H1 (cell line): Measurements from ENCODE around the gene IFTAP. TPM values are rescaled to one million over a fixed set of nuclear protein-coding genes. Genes with fewer than 3 reads are reported as not detected.

Experiments
- CTCF ChIA-PET: fragments of 300-600 bp; sonication (Branson Sonifier 250); formaldehyde crosslinking; loops from one replicate; lab custom pipeline; 2021; ENCODE audit not compliant: partially characterized antibody; lab: Charles Lee
- POLR2A ChIA-PET: fragments of 300-600 bp; sonication (Branson Sonifier 250); formaldehyde crosslinking; loops from one replicate; lab custom pipeline; 2021; ENCODE audit warnings: inconsistent platforms; ENCODE audit not compliant: partially characterized antibody; lab: Charles Lee
- DNase-seq, 2 experiments: peaks; one replicate each; pipeline versions ENCODE4 v3.0.0 to v3.0.0-alpha.2; 2010 to 2022; ENCODE audit warnings: low spot score in 2 of 2, low read depth in 1 of 2, mixed read lengths in 1 of 2
- FAIRE-seq: peaks from 2 replicates; lab custom pipeline; 2011; peaks lifted over from hg19 to GRCh38; lab: Jason Lieb, UNC
- H2AFZ ChIP-seq: 2 replicates; pipeline ENCODE4 v1.8.1; 2012; ENCODE audit warnings: low read length, inconsistent platforms
- H2AK5ac ChIP-seq: 2 replicates; pipeline ENCODE4 v1.6.1; 2013; ENCODE audit warnings: low read depth, low read length
- H2BK120ac ChIP-seq: replicated peaks from 2 replicates; pipeline ENCODE3; 2013; ENCODE audit warnings: low read depth, low read length, inconsistent platforms
- H2BK12ac ChIP-seq: 2 replicates; pipeline ENCODE4 v1.6.1; 2013; ENCODE audit warnings: low read depth, low read length
- H2BK15ac ChIP-seq: 2 replicates; pipeline ENCODE4 v1.6.1; 2013; ENCODE audit warnings: low read length
- H2BK20ac ChIP-seq: 2 replicates; pipeline ENCODE4 v1.6.1; 2013; ENCODE audit warnings: low read length
- H2BK5ac ChIP-seq: 2 replicates; pipeline ENCODE4 v1.6.1; 2013; ENCODE audit warnings: low read depth, low read length
- H3K14ac ChIP-seq: 2 replicates; pipeline ENCODE4 v1.6.1; 2013; ENCODE audit warnings: inconsistent platforms; ENCODE audit not compliant: insufficient read length
- H3K18ac ChIP-seq: 2 replicates; pipeline ENCODE4 v1.6.1; 2013; ENCODE audit warnings: low read length; ENCODE audit errors: extremely low read depth
- H3K23ac ChIP-seq: 2 replicates; pipeline ENCODE4 v1.6.1; 2013; ENCODE audit warnings: inconsistent platforms; ENCODE audit not compliant: insufficient read length
- H3K23me2 ChIP-seq: 2 replicates; pipeline ENCODE4 v1.6.1; 2013; ENCODE audit warnings: low read depth, low read length
- H3K27ac ChIP-seq: 2 replicates; pipeline ENCODE4 v1.6.1; 2011; ENCODE audit warnings: low read depth, low read length, inconsistent platforms
- H3K27me3 ChIP-seq, 4 experiments: replicated peaks in 1 of 4; 1 replicate in 1 of 4; 2 replicates in 3 of 4; pipeline versions ENCODE4 v1.6.1 to v1.8.1; 2011 to 2013; ENCODE audit warnings: low read length in 3 of 4, mild to moderate bottlenecking in 3 of 4, inconsistent platforms in 2 of 4, mixed read lengths in 2 of 4, moderate library complexity in 1 of 4; ENCODE audit not compliant: control insufficient read depth in 3 of 4, insufficient read depth in 3 of 4; ENCODE audit errors: extremely low read depth in 1 of 4
- H3K36me3 ChIP-seq, 4 experiments: 2 replicates each; pipeline versions ENCODE4 v1.6.1 to v1.8.1; 2011 to 2013; ENCODE audit warnings: mild to moderate bottlenecking in 4 of 4, low read length in 3 of 4, moderate library complexity in 2 of 4, control low read depth in 1 of 4, inconsistent platforms in 1 of 4; ENCODE audit not compliant: insufficient read depth in 4 of 4, control insufficient read depth in 2 of 4
- H3K4ac ChIP-seq: replicated peaks from 2 replicates; pipeline ENCODE3; 2013; ENCODE audit warnings: low read length, low read depth, mixed read lengths, inconsistent platforms; ENCODE audit not compliant: insufficient read length
- H3K4me1 ChIP-seq, 4 experiments: replicated peaks in 1 of 4; 1 replicate in 1 of 4; 2 replicates in 3 of 4; pipeline versions ENCODE4 v1.6.1 to v1.8.1; 2011 to 2013; ENCODE audit warnings: low read length in 3 of 4, inconsistent platforms in 2 of 4, mixed read lengths in 1 of 4; ENCODE audit not compliant: insufficient read depth in 4 of 4, control insufficient read depth in 3 of 4
- H3K4me2 ChIP-seq, 2 experiments: 2 replicates each; pipeline versions ENCODE4 v1.6.1 to v1.8.1; 2011 to 2013; ENCODE audit warnings: low read depth in 2 of 2, low read length in 2 of 2, control low read depth in 1 of 2, inconsistent platforms in 1 of 2, mild to moderate bottlenecking in 1 of 2; ENCODE audit not compliant: insufficient read depth in 1 of 2
- H3K4me3 ChIP-seq, 4 experiments: fragments of 200-600, 300-600 bp in 1 of 4; sonication (generic), shearing (Covaris generic), sonication (Bioruptor Twin) in 1 of 4; 2 replicates each; pipeline versions ENCODE4 v1.5.1 to v1.8.1; 2011 to 2016; ENCODE audit warnings: low read length in 4 of 4, low read depth in 3 of 4, control low read depth in 2 of 4, inconsistent platforms in 2 of 4, mild to moderate bottlenecking in 2 of 4, mixed read lengths in 1 of 4, moderate library complexity in 1 of 4; ENCODE audit not compliant: insufficient read depth in 2 of 4; ENCODE audit errors: extremely low read depth in 1 of 4
- H3K56ac ChIP-seq: replicated peaks from 2 replicates; pipeline ENCODE3; 2013; ENCODE audit warnings: low read depth, mild to moderate bottlenecking, mixed read lengths, low read length, inconsistent platforms; ENCODE audit not compliant: insufficient read length
- H3K79me1 ChIP-seq: 2 replicates; pipeline ENCODE4 v1.6.1; 2013; ENCODE audit warnings: low read depth, low read length, control low read depth
- H3K79me2 ChIP-seq, 2 experiments: 2 replicates each; pipeline versions ENCODE4 v1.6.1 to v1.8.1; 2012 to 2013; ENCODE audit warnings: low read length in 2 of 2, mild to moderate bottlenecking in 2 of 2, inconsistent platforms in 1 of 2; ENCODE audit not compliant: insufficient read depth in 2 of 2, control insufficient read depth in 1 of 2
- H3K9ac ChIP-seq, 4 experiments: replicated peaks in 1 of 4; 1 replicate in 1 of 4; 2 replicates in 3 of 4; pipeline versions ENCODE4 v1.6.1 to v1.8.1; 2011 to 2013; ENCODE audit warnings: low read depth in 3 of 4, low read length in 3 of 4, control low read depth in 2 of 4, mild to moderate bottlenecking in 2 of 4, moderate library complexity in 2 of 4, inconsistent platforms in 1 of 4; ENCODE audit errors: extremely low read depth in 1 of 4
- H3K9me3 ChIP-seq, 2 experiments: 2 replicates each; pipeline versions ENCODE4 v1.6.1 to v1.8.1; 2012 to 2013; ENCODE audit warnings: mild to moderate bottlenecking in 2 of 2, moderate library complexity in 2 of 2, control low read depth in 1 of 2, inconsistent platforms in 1 of 2, low read depth in 1 of 2, low read length in 1 of 2, mixed read lengths in 1 of 2; ENCODE audit not compliant: insufficient read depth in 2 of 2
- H4K20me1 ChIP-seq, 2 experiments: replicated peaks in 1 of 2; 2 replicates each; pipeline versions ENCODE3 to v1.8.1; 2011 to 2013; ENCODE audit warnings: inconsistent platforms in 2 of 2, low read length in 2 of 2, mild to moderate bottlenecking in 1 of 2; ENCODE audit not compliant: insufficient read depth in 2 of 2, control insufficient read depth in 1 of 2
- H4K5ac ChIP-seq: 2 replicates; pipeline ENCODE4 v1.6.1; 2013; ENCODE audit warnings: low read length, low read depth, mixed read lengths, inconsistent platforms; ENCODE audit not compliant: insufficient read length
- H4K8ac ChIP-seq: 2 replicates; pipeline ENCODE4 v1.8.0; 2013; ENCODE audit warnings: mild to moderate bottlenecking, moderate library complexity, low read length, inconsistent platforms; ENCODE audit not compliant: insufficient read depth; ENCODE audit errors: extremely low read depth
- H4K91ac ChIP-seq: replicated peaks from 2 replicates; pipeline ENCODE3; 2013; ENCODE audit warnings: low read length, mixed read lengths, inconsistent platforms; ENCODE audit not compliant: insufficient read length
- CEBPB ChIP-seq: IDR thresholded peaks from 2 replicates; pipeline ENCODE4 v1.6.1; 2012; ENCODE audit warnings: low read depth, low read length
- JUND ChIP-seq: IDR thresholded peaks from 2 replicates; pipeline ENCODE4 v1.6.1; 2011; ENCODE audit warnings: mild to moderate bottlenecking, improper control_type of control experiment, low read length
- RBBP5 ChIP-seq: IDR thresholded peaks from 2 replicates; pipeline ENCODE4 v1.7.1; 2012; ENCODE audit warnings: low read depth, mild to moderate bottlenecking, inconsistent platforms, low read length, moderate library complexity, borderline replicate concordance
- WGBS, 2 experiments: shearing (Covaris generic) in 1 of 2; methylation state at CpG; one replicate each; pipeline versions ENCODE4 v1.1.6 to v1.1.7; 2013 to 2015; ENCODE audit warnings: low lambda C conversion rate in 2 of 2, mixed read lengths in 2 of 2, inconsistent platforms in 1 of 2, low coverage in 1 of 2, missing lambda C conversion rate in 1 of 2; ENCODE audit not compliant: insufficient replicate concordance in 2 of 2, insufficient coverage in 1 of 2, insufficient read length in 1 of 2; ENCODE audit errors: extremely low coverage in 1 of 2, missing lambda C conversion rate in 1 of 2; 5-methylcytosine and 5-hydroxymethylcytosine counted together
- polyA plus RNA-seq, 7 experiments: library from polyadenylated mRNA; depleted of rRNA in 3 of 7; stranded (reverse) in 5 of 7; unstranded in 2 of 7; fragments of >200 nt in 5 of 7; fragments of 200-250 nt in 2 of 7; gene quantifications; 1 replicate in 5 of 7; 2 replicates in 1 of 7; 4 replicates in 1 of 7; pipeline versions ENCODE4 v1.2.1 to v1.2.3, GENCODE V29; 2011 to 2013; ENCODE audit warnings: missing spikeins in 2 of 7, mixed read lengths in 2 of 7
- total RNA-seq: library from RNA; stranded (reverse); fragmentation: NEBNext Ultra II Directional; extraction: Animal tissue kit (Norgen Biotek cat#: 25700); gene quantifications from 2 replicates; pipeline ENCODE4 v1.2.1, GENCODE V29; 2021

IFTAP gene
- total and polyA plus RNA-seq, 2 of the 8 experiments (the other 6 are each of a cell fraction or from before 2014, with no cell fraction given): 21.2 to 23.9 TPM

DNA sequence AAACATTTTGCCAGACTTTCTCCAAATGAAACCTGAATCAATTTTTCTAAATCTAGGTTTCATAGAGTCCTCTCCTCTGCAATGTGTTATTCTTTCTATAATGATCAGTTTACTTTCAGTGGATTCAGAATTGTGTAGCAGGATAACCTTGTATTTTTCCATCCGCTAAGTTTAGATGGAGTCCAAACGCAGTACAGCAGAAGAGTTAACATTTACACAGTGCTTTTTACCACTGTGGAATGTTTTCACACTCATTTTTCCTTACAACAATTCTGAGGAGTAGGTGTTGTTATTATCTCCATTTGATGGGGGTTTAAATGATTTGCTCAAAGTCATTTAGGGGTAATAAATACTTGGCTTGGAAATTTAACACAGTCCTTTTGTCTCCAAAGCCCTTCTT, 16.9 kb upstream of the IFTAP start:
- H2BK15ac ChIP-seq: no peak overlapping the region
- no peak overlapping the region for H2AK5ac ChIP-seq
- no peaks in the 10 kb centered on the region for H3K27me3 ChIP-seq
- 93% methylated on average over 2 of the region's 2 CpGs; no CpG with 5 or more reads in 1 of the 2 experiments for whole genome bisulfite sequencing, 2 experiments
- H4K5ac ChIP-seq: no peak overlapping the region
- no peaks in the 10 kb centered on the region for H3K23me2 ChIP-seq
- no peaks in the 10 kb centered on the region for H3K79me1 ChIP-seq
- H2BK12ac ChIP-seq: no peak overlapping the region
- DNase-seq: no peak
- no peak overlapping the region for H3K23ac ChIP-seq
- no peak overlapping the region for H2BK120ac ChIP-seq
- CTCF ChIA-PET: interaction anchor here (0.9 to 6.1 kb wide), 4 partner anchors 11 to 170 kb away, joined by 3 to 45 read pairs (median 18); no protein-coding TSS in a partner anchor
- H3K79me2 ChIP-seq: no peaks in the 10 kb centered on the region
- no peaks in the 10 kb centered on the region for H3K4me1 ChIP-seq
- no peak overlapping the region for H3K4me3 ChIP-seq
- H3K18ac ChIP-seq: no peak overlapping the region
- TF ChIP-seq RBBP5 (no peak), JUND (no peak), CEBPB (no peak)
- no peak overlapping the region for H3K14ac ChIP-seq
- POLR2A ChIA-PET: no interaction called here
- H3K9ac ChIP-seq: no peak overlapping the region
- peaks cover 16 to 21% of the 10 kb centered on the region in 2 experiments for H3K9me3 ChIP-seq
- no peak overlapping the region for H4K8ac ChIP-seq
- H2BK5ac ChIP-seq: no peak overlapping the region
- FAIRE-seq: no peak
- H3K56ac ChIP-seq: no peak overlapping the region
- no peak overlapping the region for H4K91ac ChIP-seq
- H3K36me3 ChIP-seq: no peaks in the 10 kb centered on the region
- H4K20me1 ChIP-seq: no peaks in the 10 kb centered on the region
- H3K27ac ChIP-seq: no peak overlapping the region
- no peak overlapping the region for H2BK20ac ChIP-seq
- no peak overlapping the region for H3K4ac ChIP-seq
- H2AFZ ChIP-seq: no peak overlapping the region
- no peak overlapping the region for H3K4me2 ChIP-seq
